ENCODE results near the gene PDE4D. TPM values are rescaled to one million over a fixed set of nuclear protein-coding genes. Genes with fewer than 3 reads are reported as not detected.

Gene PDE4D
- total and polyA plus RNA-seq, 2 donors (not counting 1 experiment from before 2014, with no cell fraction given), result 14.9 to 171 TPM

GRCh38 chr5:59264639-59265245 lies 628.8 kb downstream of the PDE4D start:
- H4K20me1 ChIP-seq (ENCODE audit: control insufficient read depth, insufficient read depth, low read length, poor library complexity, severe bottlenecking), result no peaks in the 10 kb centered on the region
- no peak for TF ChIP-seq EZH2 (IDR thresholded peaks at IDR 0.05; ENCODE audit: borderline replicate concordance, insufficient read depth, low read depth, low read length, poor library complexity, severe bottlenecking)
- TF ChIP-seq, protein P1, sequence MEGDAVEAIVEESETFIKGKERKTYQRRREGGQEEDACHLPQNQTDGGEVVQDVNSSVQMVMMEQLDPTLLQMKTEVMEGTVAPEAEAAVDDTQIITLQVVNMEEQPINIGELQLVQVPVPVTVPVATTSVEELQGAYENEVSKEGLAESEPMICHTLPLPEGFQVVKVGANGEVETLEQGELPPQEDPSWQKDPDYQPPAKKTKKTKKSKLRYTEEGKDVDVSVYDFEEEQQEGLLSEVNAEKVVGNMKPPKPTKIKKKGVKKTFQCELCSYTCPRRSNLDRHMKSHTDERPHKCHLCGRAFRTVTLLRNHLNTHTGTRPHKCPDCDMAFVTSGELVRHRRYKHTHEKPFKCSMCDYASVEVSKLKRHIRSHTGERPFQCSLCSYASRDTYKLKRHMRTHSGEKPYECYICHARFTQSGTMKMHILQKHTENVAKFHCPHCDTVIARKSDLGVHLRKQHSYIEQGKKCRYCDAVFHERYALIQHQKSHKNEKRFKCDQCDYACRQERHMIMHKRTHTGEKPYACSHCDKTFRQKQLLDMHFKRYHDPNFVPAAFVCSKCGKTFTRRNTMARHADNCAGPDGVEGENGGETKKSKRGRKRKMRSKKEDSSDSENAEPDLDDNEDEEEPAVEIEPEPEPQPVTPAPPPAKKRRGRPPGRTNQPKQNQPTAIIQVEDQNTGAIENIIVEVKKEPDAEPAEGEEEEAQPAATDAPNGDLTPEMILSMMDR (IDR thresholded peaks at IDR 0.05), result no peak
- no peak overlapping the region for H3K9ac ChIP-seq (ENCODE audit: low read length)
- peaks cover 4% of the 10 kb centered on the region for H3K4me1 Mint-ChIP-seq
- ChIA-PET POLR2A (no interaction called here), CTCF (interaction anchor here (1.2 to 1.7 kb wide), 2 partner anchors 14 to 116 kb away, joined by 3 read pairs; no protein-coding TSS in a partner anchor)
- ATAC-seq (ENCODE audit: low read depth), result no peak
- no peak overlapping the region for H3K4me3 Mint-ChIP-seq
- H3K4me2 ChIP-seq (replicated peaks; ENCODE audit: low read depth, low read length, poor library complexity, severe bottlenecking), result no peak overlapping the region
- WGBS (ENCODE audit: insufficient coverage), result 65% methylated on average over 2 of the region's 4 CpGs
- intact Hi-C loops (cut with micrococcal nuclease), result no loop called here
- no peaks in the 10 kb centered on the region for H3K4me1 ChIP-seq (ENCODE audit: control insufficient read depth in 2 of 2, insufficient read depth in 2 of 2, low read length in 2 of 2)
- no peaks in the 10 kb centered on the region for H3K79me2 ChIP-seq (ENCODE audit: control insufficient read depth, insufficient read depth, low read length)
- H3K36me3 ChIP-seq (replicated peaks in 1 of 2; ENCODE audit: control extremely low read depth in 1 of 2, control insufficient read depth in 1 of 2, extremely low read depth in 1 of 2, insufficient read depth in 2 of 2, low read length in 1 of 2), result no peaks in the 10 kb centered on the region
- no peaks in the 10 kb centered on the region for H3K27me3 ChIP-seq (replicated peaks in 1 of 4; ENCODE audit: control extremely low read depth in 1 of 4, control insufficient read depth in 3 of 4, insufficient read depth in 4 of 4, low read length in 3 of 4)
- H3K4me3 ChIP-seq (ENCODE audit: control extremely low read depth in 1 of 5, extremely low read depth in 1 of 5, insufficient read depth in 1 of 5, low read depth in 2 of 5, low read length in 4 of 5), result no peak overlapping the region
- no peaks in the 10 kb centered on the region for H3K9me3 ChIP-seq (ENCODE audit: control extremely low read depth in 1 of 3, control insufficient read depth in 2 of 3, insufficient read depth in 1 of 3, low read length in 2 of 3)
- H3K27ac Mint-ChIP-seq, result no peak overlapping the region
- no peaks in the 10 kb centered on the region for H3K9me3 Mint-ChIP-seq (ENCODE audit: insufficient read depth)
- H3K27me3 Mint-ChIP-seq, result no peaks in the 10 kb centered on the region
- H2AFZ ChIP-seq (ENCODE audit: insufficient read depth, low read depth, low read length, poor library complexity, severe bottlenecking), result no peak overlapping the region
- H3K27ac ChIP-seq (ENCODE audit: low read length in 2 of 2), result no peak overlapping the region
- no peak for DNase-seq

DNA sequence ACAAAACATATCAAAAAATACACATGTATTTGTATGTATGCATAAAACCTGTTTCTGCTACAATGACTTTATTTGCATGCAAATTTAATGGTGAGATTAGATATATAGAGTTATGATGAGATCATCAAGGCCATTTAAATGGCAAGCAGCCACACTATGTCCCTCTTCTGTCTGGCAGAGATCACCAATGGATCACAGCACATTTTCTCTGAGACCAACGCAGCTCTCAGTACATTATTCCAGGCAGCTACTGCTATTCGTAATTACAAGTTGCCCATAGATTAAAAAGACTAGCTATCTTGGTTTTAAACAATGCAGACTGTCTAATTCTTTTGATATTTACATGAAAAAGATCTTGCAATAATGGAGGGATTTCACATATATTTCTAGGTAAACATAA lies 629.5 kb downstream of the PDE4D start:
- POLR2A ChIA-PET, result no interaction called here
- no peak overlapping the region for H3K4me3 Mint-ChIP-seq
- CTCF ChIA-PET, result interaction anchor here (1.2 to 1.7 kb wide), 2 partner anchors 14 to 116 kb away, joined by 3 read pairs; no protein-coding TSS in a partner anchor

More for the DNA sequence above, 629.5 kb downstream of the PDE4D start:
- intact Hi-C loops (cut with micrococcal nuclease), result no loop called here
- Mint-ChIP-seq H3K4me1 (peaks cover 4% of the 10 kb centered on the region), H3K27me3 (no peaks in the 10 kb centered on the region), H3K27ac (no peak overlapping the region), H3K9me3 (ENCODE audit: insufficient read depth) (no peaks in the 10 kb centered on the region)
- no peaks in the 10 kb centered on the region for H3K4me1 ChIP-seq (ENCODE audit: control insufficient read depth in 2 of 2, insufficient read depth in 2 of 2, low read length in 2 of 2)
- no peak overlapping the region for H3K4me3 ChIP-seq (ENCODE audit: control extremely low read depth in 1 of 5, extremely low read depth in 1 of 5, insufficient read depth in 1 of 5, low read depth in 2 of 5, low read length in 4 of 5)
- no peaks in the 10 kb centered on the region for H3K36me3 ChIP-seq (replicated peaks in 1 of 2; ENCODE audit: control extremely low read depth in 1 of 2, control insufficient read depth in 1 of 2, extremely low read depth in 1 of 2, insufficient read depth in 2 of 2, low read length in 1 of 2)
- H3K4me2 ChIP-seq (replicated peaks; ENCODE audit: low read depth, low read length, poor library complexity, severe bottlenecking), result no peak overlapping the region
- ATAC-seq (ENCODE audit: low read depth) (no peak), DNase-seq (no peak)
- H2AFZ ChIP-seq (ENCODE audit: insufficient read depth, low read depth, low read length, poor library complexity, severe bottlenecking), result no peak overlapping the region
- no peak overlapping the region for H3K9ac ChIP-seq (ENCODE audit: low read length)
- no peaks in the 10 kb centered on the region for H4K20me1 ChIP-seq (ENCODE audit: control insufficient read depth, insufficient read depth, low read length, poor library complexity, severe bottlenecking)
- no peaks in the 10 kb centered on the region for H3K27me3 ChIP-seq (replicated peaks in 1 of 4; ENCODE audit: control extremely low read depth in 1 of 4, control insufficient read depth in 3 of 4, insufficient read depth in 4 of 4, low read length in 3 of 4)
- TF ChIP-seq, protein P1 (IDR thresholded peaks at IDR 0.05), result no peak
- no peak for TF ChIP-seq EZH2 (IDR thresholded peaks at IDR 0.05; ENCODE audit: borderline replicate concordance, insufficient read depth, low read depth, low read length, poor library complexity, severe bottlenecking)
- H3K79me2 ChIP-seq (ENCODE audit: control insufficient read depth, insufficient read depth, low read length), result no peaks in the 10 kb centered on the region
- H3K9me3 ChIP-seq (ENCODE audit: control extremely low read depth in 1 of 3, control insufficient read depth in 2 of 3, insufficient read depth in 1 of 3, low read length in 2 of 3), result no peaks in the 10 kb centered on the region
- WGBS (ENCODE audit: insufficient coverage), result no CpG with 5 or more reads among the region's 2 CpGs
- H3K27ac ChIP-seq (ENCODE audit: low read length in 2 of 2), result no peak overlapping the region
